SKM-1 treated with dmso at 0.1 percent for 144 hours (cell line): ENCODE results near the gene GUCY1A2.

Source experiments
- DNase-seq: peaks from one replicate; lab custom pipeline; 2025; ENCODE audit not compliant: unreplicated experiment; lab: John Stamatoyannopoulos, UW

Gene GUCY1A2

GRCh38 chr11:106681435-106681834 lies 336.8 kb downstream of the GUCY1A2 start:
- no peak for DNase-seq

GRCh38 chr11:106679581-106679980 lies 338.7 kb downstream of the GUCY1A2 start:
- DNase-seq, result no peak

DNA sequence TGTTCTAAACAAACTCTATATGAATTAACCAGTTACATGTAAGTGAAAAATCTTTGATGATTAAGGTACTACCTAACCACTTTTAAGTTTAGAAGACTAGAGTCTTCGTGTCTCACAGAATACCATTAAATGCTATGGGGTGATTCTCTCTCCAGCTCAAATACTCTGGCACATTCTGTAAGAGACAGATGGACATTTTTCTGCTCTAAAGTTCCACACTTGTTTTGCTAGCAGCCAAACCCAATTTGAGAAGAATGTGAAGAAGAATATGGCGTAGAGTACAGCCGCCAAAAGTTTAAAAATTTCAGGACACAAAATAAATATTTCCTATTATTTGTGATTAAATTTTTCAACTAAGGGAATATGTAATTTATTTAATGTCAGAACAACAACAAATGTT lies 339.1 kb downstream of the GUCY1A2 start:
- no peak for DNase-seq

GRCh38 chr11:106670069-106670468 lies 348.2 kb downstream of the GUCY1A2 start:
- DNase-seq, result no peak

DNA sequence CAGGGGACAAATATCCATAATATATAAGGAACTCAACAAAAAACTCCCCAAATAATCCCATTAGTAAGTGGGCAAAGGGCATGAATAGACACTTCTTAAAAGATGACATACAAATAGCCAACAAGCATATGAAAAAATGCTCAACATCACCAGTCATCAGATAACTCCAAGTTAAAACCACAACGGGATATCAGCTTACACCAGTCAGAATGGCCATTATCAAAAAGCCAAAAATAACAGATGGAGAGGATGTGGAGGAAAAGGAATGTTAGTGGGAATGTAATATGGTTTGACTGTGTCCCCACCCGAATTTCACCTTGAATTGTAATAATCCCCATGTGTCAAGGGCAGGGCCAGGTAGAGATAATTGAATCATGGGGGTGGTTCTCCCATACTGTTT lies 350.1 kb downstream of the GUCY1A2 start:
- DNase-seq, result no peak

DNA sequence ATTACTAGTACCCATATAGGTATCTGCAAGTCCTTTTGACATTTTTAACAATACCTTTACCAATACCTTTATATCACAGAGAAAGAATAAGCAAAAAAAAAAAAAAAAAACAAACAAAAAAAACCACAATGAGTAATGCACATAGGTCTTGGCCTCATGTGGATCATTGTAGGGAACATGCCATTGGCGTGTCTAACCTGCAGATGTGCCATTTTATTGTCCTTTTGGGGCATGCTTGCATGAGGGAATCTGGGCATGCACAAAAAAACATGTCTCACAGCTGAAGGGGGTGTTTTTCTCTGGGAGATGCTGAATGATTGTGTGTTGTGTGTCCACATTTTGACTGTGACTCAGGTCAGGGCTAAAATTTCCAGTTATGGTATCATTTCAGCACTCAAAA lies 361.6 kb downstream of the GUCY1A2 start:
- DNase-seq, result no peak

DNA sequence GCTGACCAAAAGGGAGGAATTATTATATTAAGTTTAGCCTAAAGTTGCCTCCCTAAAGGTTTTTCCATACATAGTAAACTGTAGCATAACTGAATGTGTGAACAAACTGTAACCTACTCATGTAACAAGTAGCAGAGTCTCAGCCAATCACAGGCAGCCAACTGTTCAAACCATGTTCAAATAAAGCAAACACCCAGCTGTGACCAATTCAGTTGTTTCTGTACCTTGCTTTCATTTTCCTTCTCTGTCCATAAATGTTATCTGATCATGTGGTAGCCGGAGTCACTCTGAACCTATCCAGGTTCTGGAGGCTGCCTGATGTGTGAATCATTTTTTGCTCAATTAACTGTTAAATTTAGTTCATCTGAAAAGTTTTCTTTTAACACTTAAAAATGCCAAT lies 373.5 kb downstream of the GUCY1A2 start:
- no peak for DNase-seq

GRCh38 chr11:106642331-106642730 lies 375.9 kb downstream of the GUCY1A2 start:
- DNase-seq, result no peak

DNA sequence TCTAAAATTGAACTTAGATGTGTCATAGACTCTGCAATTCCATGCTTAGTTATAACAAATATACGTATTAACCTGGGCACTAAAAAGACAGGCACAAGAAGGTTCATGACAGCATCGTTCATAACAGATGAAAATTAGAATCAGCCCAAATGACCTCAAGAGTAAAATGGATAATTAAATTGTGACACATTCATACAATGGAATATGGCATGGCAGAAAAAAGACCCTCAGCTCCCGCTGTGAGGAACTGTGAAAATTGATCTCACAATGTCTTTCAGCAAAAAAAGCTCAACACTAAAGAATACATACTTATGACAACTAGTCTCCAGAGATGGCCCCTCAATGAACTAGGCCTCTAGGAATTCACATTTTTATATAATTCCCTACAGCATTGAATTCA lies 386.0 kb downstream of the GUCY1A2 start:
- DNase-seq, result no peak

DNA sequence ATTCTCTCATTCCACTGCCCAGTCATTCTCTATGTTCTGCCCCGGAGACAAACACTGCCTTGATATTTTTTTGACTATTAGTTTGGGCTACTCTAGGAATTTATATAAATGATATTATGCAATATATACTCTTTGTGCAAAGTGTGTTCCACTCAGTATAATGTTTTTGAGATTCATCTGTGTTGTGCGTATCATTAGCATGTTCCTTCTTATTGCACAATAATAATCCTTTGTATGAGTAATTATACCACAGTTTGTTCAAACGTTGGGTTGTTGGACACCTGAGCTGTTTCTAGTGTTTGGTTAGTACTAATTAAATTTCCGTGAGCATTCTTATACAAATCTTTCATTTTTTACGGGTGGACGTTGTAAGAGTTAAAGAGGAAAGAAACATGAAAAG lies 390.6 kb downstream of the GUCY1A2 start:
- DNase-seq, result no peak

GRCh38 chr11:106625566-106625965 lies 392.7 kb downstream of the GUCY1A2 start:
- no peak for DNase-seq

- DNase-seq, result no peak
Measured at GRCh38 chr11:106624377-106624776, 393.9 kb downstream of the GUCY1A2 start.
